GM19372 (cell line): Measurements from ENCODE around the gene MFF.
"Not testable (repeated sequence)": the region's sequence is repeated elsewhere in the genome, so short reads cannot be mapped to it uniquely, and the experiment has no call there.

Source experiments
- ATAC-seq: cut with Tn5 transposase; IDR thresholded peaks from one replicate; pipeline ENCODE4 v1.9.1; 2021; ENCODE audit warnings: mild to moderate bottlenecking, low read depth, moderate library complexity; ENCODE audit not compliant: unreplicated experiment

The MFF gene

GRCh38 chr2:227326783-227327182 lies 1.7 kb downstream of the MFF start:
- no peak for ATAC-seq

- no peak for ATAC-seq
These were observed 10.7 kb downstream of the MFF start for GRCh38 chr2:227335713-227336112.

GRCh38 chr2:227337442-227337841 lies 12.4 kb downstream of the MFF start:
- ATAC-seq: no peak

- ATAC-seq: no peak
These were observed 14.1 kb downstream of the MFF start for GRCh38 chr2:227339098-227339599.

- no peak for ATAC-seq
These were observed 15.1 kb downstream of the MFF start for GRCh38 chr2:227340106-227340505.

GRCh38 chr2:227341553-227341952 lies 16.5 kb downstream of the MFF start:
- ATAC-seq: no peak

- no peak for ATAC-seq
These were observed 19.2 kb downstream of the MFF start for GRCh38 chr2:227344231-227344630.

GRCh38 chr2:227347117-227347516 lies 22.1 kb downstream of the MFF start:
- ATAC-seq: no peak

- no peak for ATAC-seq
These were observed 23.3 kb downstream of the MFF start for GRCh38 chr2:227348324-227348723.

GRCh38 chr2:227349989-227350612 lies 25.1 kb downstream of the MFF start:
- no peak for ATAC-seq

GRCh38 chr2:227351639-227352038 lies 26.6 kb downstream of the MFF start:
- peak; percentile 78 for ATAC-seq

- ATAC-seq: no peak
These were observed 35.3 kb downstream of the MFF start for GRCh38 chr2:227360351-227360750.

GRCh38 chr2:227363756-227364155 lies 38.7 kb downstream of the MFF start:
- no peak for ATAC-seq

GRCh38 chr2:227364585-227365263 lies 39.7 kb downstream of the MFF start:
- ATAC-seq: not testable (repeated sequence)

- no peak for ATAC-seq
These were observed 40.8 kb downstream of the MFF start for GRCh38 chr2:227365833-227366232.

GRCh38 chr2:227366769-227367426 lies 41.8 kb downstream of the MFF start:
- no peak for ATAC-seq

GRCh38 chr2:227367427-227367795 lies 42.4 kb downstream of the MFF start:
- no peak for ATAC-seq

GRCh38 chr2:227368574-227368973 lies 43.5 kb downstream of the MFF start:
- no peak for ATAC-seq

GRCh38 chr2:227370092-227370491 lies 45.0 kb downstream of the MFF start:
- no peak for ATAC-seq

GRCh38 chr2:227370791-227371312 lies 45.8 kb downstream of the MFF start:
- ATAC-seq: no peak

GRCh38 chr2:227373389-227373788 lies 48.3 kb downstream of the MFF start:
- ATAC-seq: no peak
